Measurements from ENCODE around the gene RPRD1B. TPM values are rescaled to one million over a fixed set of nuclear protein-coding genes. Genes with fewer than 3 reads are reported as not detected.

The RPRD1B gene
- total and polyA plus RNA-seq, 2 of the 4 experiments (the other 2 are of a cell fraction) = 8.4 to 9.9 TPM

- no peak overlapping the region for H2BK15ac ChIP-seq (ENCODE audit: low read depth, low read length)
- H3K18ac ChIP-seq (ENCODE audit: low read depth, low read length) = no peak overlapping the region
- H2AK9ac ChIP-seq (replicated peaks; ENCODE audit: low read depth, low read length, poor library complexity) = no peak overlapping the region
- H3K9me1 ChIP-seq (ENCODE audit: insufficient read depth, low read length) = peaks cover 24% of the 10 kb centered on the region
- ChIA-PET CTCF (no interaction called here), POLR2A (ENCODE audit: unreplicated experiment) (no interaction called here)
- H4K5ac ChIP-seq (ENCODE audit: low read depth, low read length) = no peak overlapping the region
- dilution Hi-C loops (cut with HindIII; ENCODE audit: low sequenced_read_pairs, unreplicated experiment) (no loop called here), intact Hi-C loops (cut with micrococcal nuclease) (no loop called here), in situ Hi-C loops (cut with MboI; ENCODE audit: low sequenced_read_pairs) (no loop called here)
- no peak overlapping the region for H3K27ac ChIP-seq (ENCODE audit: insufficient read depth, low read length)
- no peak overlapping the region for H3K56ac ChIP-seq (ENCODE audit: extremely low read depth, insufficient read depth, low read length)
- H3K9ac ChIP-seq (ENCODE audit: low read depth, low read length) = no peak overlapping the region
- no peak overlapping the region for H2BK120ac ChIP-seq (ENCODE audit: low read depth, low read length)
- H3K14ac ChIP-seq (replicated peaks; ENCODE audit: low read depth, low read length) = no peak overlapping the region
- no peak overlapping the region for H2BK20ac ChIP-seq (ENCODE audit: low read depth, low read length)
- no peak overlapping the region for H2AK5ac ChIP-seq (ENCODE audit: low read depth, low read length)
- WGBS, 2 experiments (ENCODE audit: extremely low coverage in 2 of 2, insufficient read length in 1 of 2) = 93% methylated on average over 3 of the region's 5 CpGs; no CpG with 5 or more reads in 1 of the 2 experiments
- H3K79me1 ChIP-seq (ENCODE audit: low read depth in 1 of 2, low read length in 2 of 2) = no peaks in the 10 kb centered on the region
- no peak overlapping the region for H3K4me2 ChIP-seq (ENCODE audit: low read depth, low read length)
- no peak overlapping the region for H3K23ac ChIP-seq (ENCODE audit: low read depth, low read length)
- BruUV-seq (replicated peaks) = no TSS peak
- H3K27me3 ChIP-seq (ENCODE audit: control insufficient read depth, insufficient read depth, low read length) = no peaks in the 10 kb centered on the region
- H2BK5ac ChIP-seq (ENCODE audit: low read depth, low read length, poor library complexity, severe bottlenecking) = no peak overlapping the region
- TF ChIP-seq FOS (IDR thresholded peaks at IDR 0.05; ENCODE audit: low read depth, low read length) = no peak
- TF ChIP-seq MAFK (IDR thresholded peaks at IDR 0.05; ENCODE audit: low read depth, low read length) = no peak
- TF ChIP-seq POLR2A (IDR thresholded peaks at IDR 0.05; ENCODE audit: low read depth, low read length) = no peak
- no peak for TF ChIP-seq RFX5 (IDR thresholded peaks at IDR 0.05; ENCODE audit: low read depth, low read length)
- no peak for TF ChIP-seq RAD21 (IDR thresholded peaks at IDR 0.05; ENCODE audit: low read length)
- TF ChIP-seq, protein P1, sequence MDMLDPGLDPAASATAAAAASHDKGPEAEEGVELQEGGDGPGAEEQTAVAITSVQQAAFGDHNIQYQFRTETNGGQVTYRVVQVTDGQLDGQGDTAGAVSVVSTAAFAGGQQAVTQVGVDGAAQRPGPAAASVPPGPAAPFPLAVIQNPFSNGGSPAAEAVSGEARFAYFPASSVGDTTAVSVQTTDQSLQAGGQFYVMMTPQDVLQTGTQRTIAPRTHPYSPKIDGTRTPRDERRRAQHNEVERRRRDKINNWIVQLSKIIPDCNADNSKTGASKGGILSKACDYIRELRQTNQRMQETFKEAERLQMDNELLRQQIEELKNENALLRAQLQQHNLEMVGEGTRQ (IDR thresholded peaks at IDR 0.05; ENCODE audit: low read depth, low read length) = no peak
- no peak for TF ChIP-seq CHD1 (IDR thresholded peaks at IDR 0.05; ENCODE audit: low read depth, low read length)
- no peak for TF ChIP-seq MXI1 (IDR thresholded peaks at IDR 0.05; ENCODE audit: borderline replicate concordance, low read depth, low read length)
- TF ChIP-seq MAZ (IDR thresholded peaks at IDR 0.05; ENCODE audit: borderline replicate concordance, low read depth, low read length) = no peak
- TF ChIP-seq, protein P2, sequence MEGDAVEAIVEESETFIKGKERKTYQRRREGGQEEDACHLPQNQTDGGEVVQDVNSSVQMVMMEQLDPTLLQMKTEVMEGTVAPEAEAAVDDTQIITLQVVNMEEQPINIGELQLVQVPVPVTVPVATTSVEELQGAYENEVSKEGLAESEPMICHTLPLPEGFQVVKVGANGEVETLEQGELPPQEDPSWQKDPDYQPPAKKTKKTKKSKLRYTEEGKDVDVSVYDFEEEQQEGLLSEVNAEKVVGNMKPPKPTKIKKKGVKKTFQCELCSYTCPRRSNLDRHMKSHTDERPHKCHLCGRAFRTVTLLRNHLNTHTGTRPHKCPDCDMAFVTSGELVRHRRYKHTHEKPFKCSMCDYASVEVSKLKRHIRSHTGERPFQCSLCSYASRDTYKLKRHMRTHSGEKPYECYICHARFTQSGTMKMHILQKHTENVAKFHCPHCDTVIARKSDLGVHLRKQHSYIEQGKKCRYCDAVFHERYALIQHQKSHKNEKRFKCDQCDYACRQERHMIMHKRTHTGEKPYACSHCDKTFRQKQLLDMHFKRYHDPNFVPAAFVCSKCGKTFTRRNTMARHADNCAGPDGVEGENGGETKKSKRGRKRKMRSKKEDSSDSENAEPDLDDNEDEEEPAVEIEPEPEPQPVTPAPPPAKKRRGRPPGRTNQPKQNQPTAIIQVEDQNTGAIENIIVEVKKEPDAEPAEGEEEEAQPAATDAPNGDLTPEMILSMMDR (conservative IDR thresholded peaks at IDR 0.05; ENCODE audit: low read depth, low read length) = no peak
- no peak overlapping the region for H4K91ac ChIP-seq (ENCODE audit: insufficient read depth, low read depth, low read length)
- H3K9me3 ChIP-seq (ENCODE audit: control insufficient read depth, insufficient read depth, low read length) = no peaks in the 10 kb centered on the region
- H2AFZ ChIP-seq (replicated peaks; ENCODE audit: low read length, poor library complexity) = no peak overlapping the region
- H3K4me3 ChIP-seq (ENCODE audit: insufficient read depth, low read depth, low read length) = no peak overlapping the region
- no peaks in the 10 kb centered on the region for H4K20me1 ChIP-seq (ENCODE audit: insufficient read depth, low read length)
- H3K36me3 ChIP-seq (ENCODE audit: control insufficient read depth, insufficient read depth, low read length) = no peaks in the 10 kb centered on the region
- no peak overlapping the region for H3K4ac ChIP-seq (ENCODE audit: low read depth, low read length)
- DNase-seq = no peak
- peaks cover 18% of the 10 kb centered on the region for H3K4me1 ChIP-seq (ENCODE audit: control insufficient read depth, insufficient read depth, low read length)
- no peak overlapping the region for H4K8ac ChIP-seq (ENCODE audit: low read depth in 2 of 2, low read length in 2 of 2)
- no peak for ATAC-seq (ENCODE audit: low read depth)
Observed at GRCh38 chr20:38106461-38106860, 72.9 kb downstream of the RPRD1B start.

All from IMR-90 (cell line).